ENCODE measurements around the gene TEAD4. TPM values are rescaled to one million over a fixed set of nuclear protein-coding genes. Genes with fewer than 3 reads are reported as not detected.

TEAD4 gene
- total and polyA plus RNA-seq, 3 donors from 2014 or later, result 9.7 to 16.1 (median 10.9) TPM

DNA sequence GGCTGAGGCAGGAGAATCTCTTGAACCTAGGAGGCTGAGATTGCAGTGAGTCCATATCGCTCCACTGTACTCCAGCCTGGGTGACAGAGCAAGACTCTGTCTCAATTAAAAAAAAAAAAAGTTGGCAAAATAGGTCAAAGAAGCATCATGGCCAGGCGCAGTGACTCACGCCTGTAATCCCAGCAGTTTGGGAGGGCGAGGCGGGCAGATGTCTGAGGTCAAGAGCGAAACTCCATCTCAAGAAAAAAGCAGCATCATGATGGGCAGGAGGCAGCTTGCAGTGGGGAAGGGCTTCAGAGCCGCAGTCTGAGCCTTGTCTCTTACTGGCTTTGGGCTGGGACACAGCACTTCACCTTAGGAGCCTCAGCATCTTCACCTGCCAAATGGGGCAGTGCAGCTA is 21.4 kb downstream of the TEAD4 start:
- Histone ChIP-seq H3K9me3 (no peaks in the 10 kb centered on the region), H3K27me3 (no peaks in the 10 kb centered on the region), H3K36me3 (ENCODE audit: low read depth, missing control alignments) (no peaks in the 10 kb centered on the region), H3K4me3 (no peak overlapping the region), H3K27ac (no peak overlapping the region), H3K4me1 (peaks cover 4% of the 10 kb centered on the region)
- intact Hi-C loops (cut with DNase I; ENCODE audit: low total_unique reads), result no loop called here
- TF ChIP-seq POLR2A (IDR thresholded peaks at IDR 0.05), result no peak
- TF ChIP-seq, protein P1, sequence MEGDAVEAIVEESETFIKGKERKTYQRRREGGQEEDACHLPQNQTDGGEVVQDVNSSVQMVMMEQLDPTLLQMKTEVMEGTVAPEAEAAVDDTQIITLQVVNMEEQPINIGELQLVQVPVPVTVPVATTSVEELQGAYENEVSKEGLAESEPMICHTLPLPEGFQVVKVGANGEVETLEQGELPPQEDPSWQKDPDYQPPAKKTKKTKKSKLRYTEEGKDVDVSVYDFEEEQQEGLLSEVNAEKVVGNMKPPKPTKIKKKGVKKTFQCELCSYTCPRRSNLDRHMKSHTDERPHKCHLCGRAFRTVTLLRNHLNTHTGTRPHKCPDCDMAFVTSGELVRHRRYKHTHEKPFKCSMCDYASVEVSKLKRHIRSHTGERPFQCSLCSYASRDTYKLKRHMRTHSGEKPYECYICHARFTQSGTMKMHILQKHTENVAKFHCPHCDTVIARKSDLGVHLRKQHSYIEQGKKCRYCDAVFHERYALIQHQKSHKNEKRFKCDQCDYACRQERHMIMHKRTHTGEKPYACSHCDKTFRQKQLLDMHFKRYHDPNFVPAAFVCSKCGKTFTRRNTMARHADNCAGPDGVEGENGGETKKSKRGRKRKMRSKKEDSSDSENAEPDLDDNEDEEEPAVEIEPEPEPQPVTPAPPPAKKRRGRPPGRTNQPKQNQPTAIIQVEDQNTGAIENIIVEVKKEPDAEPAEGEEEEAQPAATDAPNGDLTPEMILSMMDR (IDR thresholded peaks at IDR 0.05), result no peak
- no peak for DNase-seq
- WGBS, 2 donors, result 76 to 83% methylated on average over 7 of the region's 7 CpGs

DNA sequence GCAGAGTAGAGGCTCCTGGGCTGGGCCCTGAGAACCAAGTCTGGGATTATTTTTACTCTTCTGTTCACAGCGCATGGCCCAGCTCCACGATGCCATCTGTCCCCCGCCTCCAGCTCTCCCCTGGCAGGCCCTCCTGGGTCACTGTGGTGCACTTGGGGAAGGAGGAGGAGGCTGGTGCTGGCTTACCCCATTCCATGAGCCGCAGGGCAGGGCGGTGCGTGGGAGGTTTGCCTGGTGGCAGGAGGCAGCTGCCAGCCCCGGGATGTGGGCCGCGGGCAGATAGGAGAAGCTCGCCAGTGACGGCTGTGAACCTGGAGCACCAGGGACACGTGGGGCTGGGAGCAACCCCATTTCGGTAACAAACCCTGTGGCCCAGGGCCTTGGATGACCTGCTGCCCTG is 23.2 kb downstream of the TEAD4 start:
- peak; percentile 50 for DNase-seq
- intact Hi-C loops (cut with DNase I; ENCODE audit: low total_unique reads), result no loop called here
- 74 to 95% methylated on average over 7 to 13 of the region's 13 CpGs for WGBS, 2 donors
- no peaks in the 10 kb centered on the region for H3K9me3 ChIP-seq
- H3K4me1 ChIP-seq, result peaks cover 4% of the 10 kb centered on the region
- no peak overlapping the region for H3K4me3 ChIP-seq
- no peaks in the 10 kb centered on the region for H3K36me3 ChIP-seq (ENCODE audit: low read depth, missing control alignments)
- H3K27me3 ChIP-seq, result no peaks in the 10 kb centered on the region
- no peak overlapping the region for H3K27ac ChIP-seq
- TF ChIP-seq, protein P1 (IDR thresholded peaks at IDR 0.05), result no peak

DNA sequence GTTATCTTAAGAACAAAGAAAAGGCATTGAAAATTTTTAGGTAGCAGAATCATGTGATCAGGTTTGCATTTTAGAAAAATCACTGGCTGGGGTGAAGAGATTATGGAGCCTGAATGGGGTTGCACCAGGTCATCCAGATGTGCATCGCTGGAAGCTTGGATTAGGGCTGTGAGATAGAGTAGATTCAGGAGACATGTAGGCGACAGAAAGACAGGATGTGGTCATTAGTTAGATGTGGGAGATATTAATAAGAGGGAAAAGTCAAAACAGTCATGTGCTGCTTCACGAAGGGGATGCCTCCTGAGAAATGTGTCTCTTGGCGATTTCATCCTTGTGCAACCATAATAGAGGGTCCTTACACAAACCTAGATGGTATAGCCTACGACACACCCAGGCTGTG is 25.1 kb downstream of the TEAD4 start:
- intact Hi-C loops (cut with DNase I; ENCODE audit: low total_unique reads), result no loop called here
- Histone ChIP-seq H3K4me3 (no peak overlapping the region), H3K9me3 (no peaks in the 10 kb centered on the region), H3K27ac (no peak overlapping the region), H3K36me3 (ENCODE audit: low read depth, missing control alignments) (no peaks in the 10 kb centered on the region), H3K4me1 (peaks cover 4% of the 10 kb centered on the region), H3K27me3 (no peaks in the 10 kb centered on the region)
- DNase-seq, result no peak
- WGBS, 2 donors, result 83 to 90% methylated on average over 5 of the region's 5 CpGs
- TF ChIP-seq, protein P1 (IDR thresholded peaks at IDR 0.05), result no peak
- TF ChIP-seq POLR2A (IDR thresholded peaks at IDR 0.05), result no peak

DNA sequence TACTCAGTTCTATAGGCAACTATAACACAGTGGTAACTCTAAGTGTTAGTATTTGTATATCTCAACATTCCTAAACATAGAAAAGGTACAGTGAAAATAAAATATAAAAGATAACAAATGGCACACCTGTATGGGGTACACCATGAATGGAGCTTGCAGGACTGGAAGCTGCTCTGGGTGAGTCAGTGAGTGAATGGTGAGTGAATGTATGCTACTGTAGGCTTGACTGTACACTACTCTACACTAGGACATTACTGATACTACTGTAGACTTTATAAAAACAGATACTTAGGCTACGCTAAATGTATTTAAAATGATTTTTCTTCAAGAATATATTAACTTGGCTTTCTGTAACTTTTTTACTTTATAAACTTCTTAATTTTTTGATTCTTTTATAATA is 25.5 kb downstream of the TEAD4 start:
- DNase-seq, result no peak
- Histone ChIP-seq H3K9me3 (no peaks in the 10 kb centered on the region), H3K27ac (no peak overlapping the region), H3K4me3 (no peak overlapping the region), H3K4me1 (peaks cover 4% of the 10 kb centered on the region), H3K36me3 (ENCODE audit: low read depth, missing control alignments) (no peaks in the 10 kb centered on the region), H3K27me3 (no peaks in the 10 kb centered on the region)
- intact Hi-C loops (cut with DNase I; ENCODE audit: low total_unique reads), result no loop called here
- 89 to 96% methylated on average over 1 of the region's 1 CpG for WGBS, 2 donors
- TF ChIP-seq, protein P1 (IDR thresholded peaks at IDR 0.05), result no peak
- TF ChIP-seq POLR2A (IDR thresholded peaks at IDR 0.05), result no peak

DNA sequence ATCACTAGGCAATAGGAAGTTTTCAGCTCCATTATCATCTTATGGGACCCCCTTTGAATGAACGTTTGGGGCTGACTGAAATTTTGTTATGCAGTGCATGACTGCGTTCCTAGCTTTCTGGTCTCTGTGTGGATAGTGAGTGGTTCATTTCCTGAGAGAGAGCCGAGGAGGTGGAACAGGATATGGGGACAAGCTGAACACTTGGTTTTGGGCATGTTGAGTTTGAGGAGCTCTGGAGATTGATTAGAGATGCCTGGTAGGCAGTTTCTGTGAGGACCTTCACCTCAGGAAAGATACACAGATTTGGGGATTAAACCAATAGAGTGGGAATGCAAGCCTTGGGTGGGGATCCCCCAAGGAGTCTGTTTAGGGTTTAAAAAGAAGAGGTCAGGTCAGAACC is 27.7 kb downstream of the TEAD4 start:
- WGBS, 2 donors, result 76 to 84% methylated on average over 3 of the region's 3 CpGs
- no peak overlapping the region for H3K4me3 ChIP-seq
- H3K36me3 ChIP-seq (ENCODE audit: low read depth, missing control alignments), result no peaks in the 10 kb centered on the region
- no peaks in the 10 kb centered on the region for H3K27me3 ChIP-seq
- H3K9me3 ChIP-seq, result no peaks in the 10 kb centered on the region
- H3K27ac ChIP-seq, result no peak overlapping the region
- peaks cover 4% of the 10 kb centered on the region for H3K4me1 ChIP-seq
- no peak for DNase-seq
- TF ChIP-seq POLR2A (IDR thresholded peaks at IDR 0.05), result no peak
- TF ChIP-seq, protein P1 (IDR thresholded peaks at IDR 0.05), result no peak
- intact Hi-C loops (cut with DNase I; ENCODE audit: low total_unique reads), result no loop called here
